Measurements from ENCODE around the gene ZSWIM3.

Gene ZSWIM3

GRCh38 chr20:45840700-45841198, 16.7 kb upstream of the ZSWIM3 start:
- no peak for DNase-seq (ENCODE audit: low read depth)
- H3K4me3 ChIP-seq (ENCODE audit: low read length): no peak overlapping the region
- TF ChIP-seq CTCF (IDR thresholded peaks at IDR 0.05; ENCODE audit: insufficient read depth, low read depth, low read length, missing control alignments): no peak

- no peak overlapping the region for H3K4me3 ChIP-seq (ENCODE audit: low read length)
- no peak for TF ChIP-seq CTCF (IDR thresholded peaks at IDR 0.05; ENCODE audit: insufficient read depth, low read depth, low read length, missing control alignments)
Observed at GRCh38 chr20:45841407-45842129, 15.8 kb upstream of the ZSWIM3 start.

GRCh38 chr20:45842169-45842812, 15.1 kb upstream of the ZSWIM3 start:
- H3K4me3 ChIP-seq (ENCODE audit: low read length): no peak overlapping the region
- no peak for DNase-seq (ENCODE audit: low read depth)
- TF ChIP-seq CTCF (IDR thresholded peaks at IDR 0.05; ENCODE audit: insufficient read depth, low read depth, low read length, missing control alignments): no peak

More at GRCh38 chr20:45841407-45842129, 15.8 kb upstream of the ZSWIM3 start:
- DNase-seq (ENCODE audit: low read depth): no peak

- TF ChIP-seq CTCF (IDR thresholded peaks at IDR 0.05; ENCODE audit: insufficient read depth, low read depth, low read length, missing control alignments): no peak
- no peak for DNase-seq (ENCODE audit: low read depth)
Observed at GRCh38 chr20:45843506-45843905, 13.9 kb upstream of the ZSWIM3 start.

GRCh38 chr20:45845452-45845851, 12.0 kb upstream of the ZSWIM3 start:
- no peak for TF ChIP-seq CTCF (IDR thresholded peaks at IDR 0.05; ENCODE audit: insufficient read depth, low read depth, low read length, missing control alignments)
- DNase-seq (ENCODE audit: low read depth): no peak
- no peak overlapping the region for H3K4me3 ChIP-seq (ENCODE audit: low read length)

More at GRCh38 chr20:45843506-45843905, 13.9 kb upstream of the ZSWIM3 start:
- H3K4me3 ChIP-seq (ENCODE audit: low read length): no peak overlapping the region

- no peak overlapping the region for H3K4me3 ChIP-seq (ENCODE audit: low read length)
- no peak for DNase-seq (ENCODE audit: low read depth)
- TF ChIP-seq CTCF (IDR thresholded peaks at IDR 0.05; ENCODE audit: insufficient read depth, low read depth, low read length, missing control alignments): no peak
Observed at GRCh38 chr20:45848421-45848820, 9.0 kb upstream of the ZSWIM3 start.
